ENCODE results near the gene SPTB. TPM values are rescaled to one million over a fixed set of nuclear protein-coding genes. Genes with fewer than 3 reads are reported as not detected.
"Not testable (repeated sequence)": the region's sequence is repeated elsewhere in the genome, so short reads cannot be mapped to it uniquely, and the experiment has no call there.

The SPTB gene
- total RNA-seq, 2 experiments from 2014 or later: 0.03 to 0.08 TPM

- intact Hi-C loops (cut with DNase I, micrococcal nuclease): no loop called here
- no peaks in the 10 kb centered on the region for H3K9me3 Mint-ChIP-seq
- TF ChIP-seq, protein P1, sequence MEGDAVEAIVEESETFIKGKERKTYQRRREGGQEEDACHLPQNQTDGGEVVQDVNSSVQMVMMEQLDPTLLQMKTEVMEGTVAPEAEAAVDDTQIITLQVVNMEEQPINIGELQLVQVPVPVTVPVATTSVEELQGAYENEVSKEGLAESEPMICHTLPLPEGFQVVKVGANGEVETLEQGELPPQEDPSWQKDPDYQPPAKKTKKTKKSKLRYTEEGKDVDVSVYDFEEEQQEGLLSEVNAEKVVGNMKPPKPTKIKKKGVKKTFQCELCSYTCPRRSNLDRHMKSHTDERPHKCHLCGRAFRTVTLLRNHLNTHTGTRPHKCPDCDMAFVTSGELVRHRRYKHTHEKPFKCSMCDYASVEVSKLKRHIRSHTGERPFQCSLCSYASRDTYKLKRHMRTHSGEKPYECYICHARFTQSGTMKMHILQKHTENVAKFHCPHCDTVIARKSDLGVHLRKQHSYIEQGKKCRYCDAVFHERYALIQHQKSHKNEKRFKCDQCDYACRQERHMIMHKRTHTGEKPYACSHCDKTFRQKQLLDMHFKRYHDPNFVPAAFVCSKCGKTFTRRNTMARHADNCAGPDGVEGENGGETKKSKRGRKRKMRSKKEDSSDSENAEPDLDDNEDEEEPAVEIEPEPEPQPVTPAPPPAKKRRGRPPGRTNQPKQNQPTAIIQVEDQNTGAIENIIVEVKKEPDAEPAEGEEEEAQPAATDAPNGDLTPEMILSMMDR (IDR thresholded peaks at IDR 0.05): no peak
- Histone ChIP-seq H3K4me3 (ENCODE audit: low read length) (no peak overlapping the region), H3K27me3 (ENCODE audit: control insufficient read depth in 1 of 2, insufficient read depth in 2 of 2, low read length in 2 of 2) (no peaks in the 10 kb centered on the region), H3K9me3 (ENCODE audit: control insufficient read depth in 1 of 2, insufficient read depth in 1 of 2, low read length in 2 of 2) (no peaks in the 10 kb centered on the region), H3K4me1 (ENCODE audit: insufficient read depth, low read length) (no peaks in the 10 kb centered on the region), H3K36me3 (ENCODE audit: insufficient read depth, low read length) (no peaks in the 10 kb centered on the region), H3K27ac (ENCODE audit: low read depth in 1 of 2, low read length in 2 of 2) (no peak overlapping the region)
- H3K27me3 Mint-ChIP-seq: no peaks in the 10 kb centered on the region
- CTCF ChIA-PET: no interaction called here
- no peak overlapping the region for H3K27ac Mint-ChIP-seq
- H3K36me3 Mint-ChIP-seq (ENCODE audit: low read depth): no peaks in the 10 kb centered on the region
- DNase-seq: no peak
- H3K4me1 Mint-ChIP-seq (ENCODE audit: low read depth): no peaks in the 10 kb centered on the region
- POLR2A ChIA-PET: no interaction called here
- no peak overlapping the region for H3K4me3 Mint-ChIP-seq
- no peak for ATAC-seq (ENCODE audit: poor library complexity)
Measured at GRCh38 chr14:64806862-64807495, 72.7 kb downstream of the SPTB start.

DNA sequence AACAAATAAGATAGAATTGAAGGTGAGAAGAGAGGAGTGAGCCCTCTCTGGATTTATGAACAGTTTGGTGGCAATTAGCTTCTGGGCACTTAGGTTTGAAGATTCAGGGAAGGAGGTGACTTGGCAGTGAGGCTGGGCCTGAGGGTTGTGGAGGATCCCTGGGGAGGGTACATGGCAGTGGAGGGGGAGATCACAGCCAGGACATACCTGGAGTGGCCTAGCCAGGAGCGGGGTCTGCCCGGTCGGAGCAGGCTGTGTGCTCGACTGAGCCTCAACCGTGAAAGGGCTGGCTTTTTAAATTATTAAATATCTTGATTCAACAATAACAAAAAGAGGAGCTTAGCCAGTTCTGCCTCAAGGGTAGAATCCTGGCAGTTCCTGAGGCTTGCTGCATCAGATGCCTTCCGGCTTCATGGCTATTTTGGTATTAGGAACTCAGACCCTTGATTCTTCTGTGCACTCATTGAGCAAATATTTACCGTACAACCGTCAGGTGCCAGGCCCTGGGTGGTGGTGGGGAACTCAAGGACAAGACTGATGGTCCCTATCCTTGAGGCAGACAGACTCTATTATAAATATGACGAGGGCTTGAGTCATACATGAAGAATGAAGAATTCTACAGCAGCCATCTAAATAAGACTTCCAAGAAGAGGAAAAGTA is 73.4 kb downstream of the SPTB start:
- TF ChIP-seq, protein P1 (IDR thresholded peaks at IDR 0.05): no peak
- Histone ChIP-seq H3K36me3 (ENCODE audit: insufficient read depth, low read length) (no peaks in the 10 kb centered on the region), H3K9me3 (ENCODE audit: control insufficient read depth in 1 of 2, insufficient read depth in 1 of 2, low read length in 2 of 2) (no peaks in the 10 kb centered on the region), H3K4me1 (ENCODE audit: insufficient read depth, low read length) (no peaks in the 10 kb centered on the region), H3K4me3 (ENCODE audit: low read length) (no peak overlapping the region), H3K27ac (ENCODE audit: low read depth in 1 of 2, low read length in 2 of 2) (no peak overlapping the region), H3K27me3 (ENCODE audit: control insufficient read depth in 1 of 2, insufficient read depth in 2 of 2, low read length in 2 of 2) (no peaks in the 10 kb centered on the region)
- intact Hi-C loops (cut with DNase I, micrococcal nuclease): no loop called here
- Mint-ChIP-seq H3K4me1 (ENCODE audit: low read depth) (no peaks in the 10 kb centered on the region), H3K27ac (no peak overlapping the region), H3K36me3 (ENCODE audit: low read depth) (no peaks in the 10 kb centered on the region), H3K9me3 (no peaks in the 10 kb centered on the region), H3K27me3 (no peaks in the 10 kb centered on the region), H3K4me3 (no peak overlapping the region)
- CTCF ChIA-PET: no interaction called here
- DNase-seq (no peak), ATAC-seq (ENCODE audit: poor library complexity) (no peak)
- POLR2A ChIA-PET: no interaction called here

GRCh38 chr14:64805646-64806045 is 74.1 kb downstream of the SPTB start:
- POLR2A ChIA-PET: not testable (repeated sequence)

More at GRCh38 chr14:64805646-64806045, 74.1 kb downstream of the SPTB start:
- H3K9me3 Mint-ChIP-seq; H3K36me3 ChIP-seq (ENCODE audit: insufficient read depth, low read length); H3K4me3 Mint-ChIP-seq; DNase-seq; H3K27ac ChIP-seq (ENCODE audit: low read depth in 1 of 2, low read length in 2 of 2); ATAC-seq (ENCODE audit: poor library complexity); H3K9me3 ChIP-seq (ENCODE audit: control insufficient read depth in 1 of 2, insufficient read depth in 1 of 2, low read length in 2 of 2); H3K27me3 Mint-ChIP-seq; CTCF ChIA-PET; H3K4me1 ChIP-seq (ENCODE audit: insufficient read depth, low read length); H3K4me1 Mint-ChIP-seq (ENCODE audit: low read depth); H3K36me3 Mint-ChIP-seq (ENCODE audit: low read depth); H3K27ac Mint-ChIP-seq; H3K27me3 ChIP-seq (ENCODE audit: control insufficient read depth in 1 of 2, insufficient read depth in 2 of 2, low read length in 2 of 2); intact Hi-C loops (cut with DNase I, micrococcal nuclease); H3K4me3 ChIP-seq (ENCODE audit: low read length): not testable (repeated sequence)

Measured in CD4-positive, alpha-beta T cell (primary cell).